ENCODE results near the gene OSER1. TPM values are rescaled to one million over a fixed set of nuclear protein-coding genes. Genes with fewer than 3 reads are reported as not detected.
A peak's percentile ranks its signal among the peaks of the same experiment; 100 is the strongest.

OSER1 gene
- total RNA-seq, 1 donor from 2014 or later = 11.8 TPM

DNA sequence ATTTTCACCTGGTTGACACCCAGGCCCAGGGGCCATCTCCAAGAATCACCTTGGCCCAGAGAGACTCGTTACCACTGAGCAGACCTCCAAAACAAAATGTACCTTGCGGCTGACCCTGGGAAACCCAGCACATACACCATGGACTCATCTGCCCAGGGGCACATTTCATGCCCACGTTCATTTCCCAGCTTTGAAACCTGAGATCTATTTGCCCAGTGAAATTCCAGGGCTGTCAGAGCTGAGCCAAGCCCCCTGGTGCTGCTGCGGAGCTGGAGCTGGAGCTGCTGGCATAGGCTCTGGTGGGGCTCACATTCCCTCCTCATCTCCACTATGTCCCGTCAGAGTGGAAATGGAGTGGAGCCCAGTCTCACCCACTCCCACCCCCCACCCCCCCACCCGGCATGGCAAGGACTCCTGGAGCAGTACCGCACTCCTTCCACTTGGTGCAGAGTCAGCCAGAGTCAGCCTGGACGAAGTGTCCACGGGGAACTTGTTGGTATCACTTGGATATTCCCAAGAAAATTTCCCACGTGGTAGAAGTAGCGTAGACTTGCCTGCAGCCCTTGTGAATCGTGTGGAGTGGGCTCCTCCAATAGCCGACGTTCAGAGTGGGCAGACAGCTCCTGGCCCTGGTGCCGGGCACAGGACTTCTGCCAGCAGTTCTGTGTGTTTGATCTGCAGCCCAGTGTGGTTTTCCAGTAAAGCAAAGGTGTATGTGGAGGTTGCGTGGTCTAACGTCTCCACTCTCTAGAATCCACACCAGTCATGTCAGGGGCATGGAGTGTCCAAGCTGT lies 18.1 kb upstream of the OSER1 start:
- ATAC-seq (no peak), DNase-seq (ENCODE audit: low spot score) (no peak)

DNA sequence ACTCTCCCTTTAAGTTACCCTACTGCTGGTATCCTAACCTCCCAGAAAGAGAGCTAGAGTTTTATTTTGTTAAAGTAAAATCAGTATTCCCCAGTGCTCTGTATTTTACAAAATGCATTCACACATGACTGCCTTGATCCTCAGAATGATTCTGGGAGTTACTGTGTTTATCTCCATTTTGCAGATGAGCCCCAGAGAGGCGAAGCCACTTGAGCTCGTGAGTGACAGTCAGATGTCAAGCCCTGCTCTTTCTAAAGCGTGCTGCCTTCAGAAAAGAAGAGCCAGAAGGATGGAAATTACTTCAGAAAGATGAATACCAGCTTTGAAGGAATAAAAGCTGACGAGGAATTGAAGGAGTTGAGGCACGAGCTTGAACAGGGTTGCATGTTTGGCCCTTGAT lies 14.1 kb upstream of the OSER1 start:
- ATAC-seq = no peak

DNA sequence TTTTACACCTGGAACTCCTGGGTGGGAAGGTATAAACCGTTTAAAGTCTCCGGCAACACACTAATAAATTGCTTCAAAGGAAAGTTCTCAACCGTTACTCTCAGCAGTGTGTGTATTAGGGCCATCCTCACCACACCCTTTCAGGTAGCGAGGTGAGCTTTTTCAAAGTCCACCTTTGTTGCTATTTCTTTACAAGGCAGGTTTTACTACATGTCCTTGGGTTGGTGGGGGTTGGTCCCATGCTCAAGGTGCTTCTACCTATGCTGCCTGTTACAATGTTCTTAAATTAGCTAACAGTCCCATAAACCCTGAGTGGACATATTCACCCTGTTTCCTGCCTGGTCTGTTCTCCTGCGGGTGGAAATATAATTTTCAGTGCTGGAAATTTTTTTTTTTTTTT lies 13.2 kb upstream of the OSER1 start:
- ATAC-seq = no peak
- no peak for DNase-seq (ENCODE audit: low spot score)

More for the DNA sequence above, 14.1 kb upstream of the OSER1 start:
- DNase-seq (ENCODE audit: low spot score) = no peak

- ATAC-seq (no peak), DNase-seq (ENCODE audit: low spot score) (no peak)
Measured at GRCh38 chr20:44222633-44223368, 12.2 kb upstream of the OSER1 start.

DNA sequence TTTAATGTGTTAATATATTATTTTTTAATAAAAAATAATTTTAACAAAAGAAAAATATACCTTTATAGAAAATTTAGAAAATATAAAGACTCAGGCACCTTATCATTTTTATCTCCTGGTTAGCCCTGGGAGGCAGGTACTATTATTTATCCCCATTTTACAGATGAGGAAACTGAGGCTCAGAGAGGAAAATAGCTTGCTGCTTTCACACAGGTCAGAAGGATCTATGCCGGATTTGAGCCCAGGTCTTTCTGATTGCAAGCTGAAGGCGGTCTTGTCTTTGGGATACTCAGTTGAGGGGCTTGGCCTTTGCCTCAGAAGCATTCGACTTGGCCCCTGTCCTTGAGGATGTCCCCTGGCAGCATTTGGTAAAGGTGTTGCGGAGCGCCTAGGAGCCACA lies 11.5 kb upstream of the OSER1 start:
- DNase-seq (ENCODE audit: low spot score) (no peak), ATAC-seq (no peak)

DNA sequence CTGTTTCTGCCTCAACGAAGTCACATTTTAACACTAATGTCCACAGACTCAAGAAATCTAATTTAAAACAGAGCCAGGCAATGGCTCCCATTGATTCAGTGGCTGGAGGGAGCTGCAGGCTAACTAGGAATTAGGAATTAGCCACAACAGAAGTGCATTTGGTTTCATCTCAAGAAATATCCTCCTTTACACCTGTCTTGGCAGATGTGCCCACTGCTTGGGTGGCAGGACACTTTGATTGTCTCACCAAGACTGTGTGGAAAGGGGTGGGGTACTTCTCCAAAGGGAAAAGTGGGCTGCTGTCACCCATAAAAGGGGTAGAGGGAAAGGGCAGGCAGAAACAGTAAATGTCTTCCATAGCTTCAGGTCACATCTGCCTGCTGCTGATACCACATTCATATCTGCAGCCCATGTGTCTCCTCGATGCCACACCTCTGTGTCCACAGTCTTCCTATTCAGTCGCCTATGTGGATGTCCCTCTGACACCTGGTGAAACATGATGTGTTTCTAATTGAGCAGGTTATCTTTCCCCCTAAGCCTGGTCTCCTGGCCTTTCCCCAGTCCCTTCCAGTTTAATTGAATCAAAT lies 10.9 kb upstream of the OSER1 start:
- no peak for ATAC-seq
- no peak for DNase-seq (ENCODE audit: low spot score)

GRCh38 chr20:44219791-44220190 lies 9.2 kb upstream of the OSER1 start:
- DNase-seq (ENCODE audit: low spot score) = no peak
- ATAC-seq = no peak

DNA sequence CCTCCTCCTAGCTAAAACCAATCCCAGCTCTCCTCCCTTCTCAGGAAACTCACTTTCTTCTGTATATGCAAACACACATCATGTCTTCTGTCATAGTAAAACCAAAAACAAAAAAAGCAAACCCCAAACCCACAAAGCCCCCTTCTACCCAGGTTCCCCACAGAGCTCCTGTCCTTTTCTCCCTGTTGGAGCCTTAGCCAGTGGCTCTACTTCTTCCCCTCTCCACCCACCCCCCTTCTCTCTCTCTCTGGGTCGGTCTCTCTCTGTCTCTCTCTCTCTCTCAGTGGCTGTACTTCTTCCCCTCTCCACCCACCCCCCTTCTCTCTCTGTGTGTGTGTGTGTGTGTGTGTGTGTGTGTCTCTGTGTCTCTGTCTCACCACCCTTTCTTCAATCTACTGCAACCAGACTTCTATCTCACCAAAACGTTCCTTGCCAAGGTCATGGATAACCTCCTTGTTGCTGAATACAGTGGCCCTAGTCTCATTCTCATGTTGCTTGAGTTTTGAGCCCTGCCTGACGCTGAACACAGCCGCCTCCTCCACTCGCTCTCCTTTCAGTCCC lies 8.7 kb upstream of the OSER1 start:
- DNase-seq (ENCODE audit: low spot score) (no peak), ATAC-seq (no peak)

GRCh38 chr20:44218446-44218845 lies 7.9 kb upstream of the OSER1 start:
- ATAC-seq (no peak), DNase-seq (ENCODE audit: low spot score) (no peak)

GRCh38 chr20:44217342-44218092 lies 6.9 kb upstream of the OSER1 start:
- DNase-seq (ENCODE audit: low spot score) (peak; percentile 73), ATAC-seq (peak; percentile 96)

DNA sequence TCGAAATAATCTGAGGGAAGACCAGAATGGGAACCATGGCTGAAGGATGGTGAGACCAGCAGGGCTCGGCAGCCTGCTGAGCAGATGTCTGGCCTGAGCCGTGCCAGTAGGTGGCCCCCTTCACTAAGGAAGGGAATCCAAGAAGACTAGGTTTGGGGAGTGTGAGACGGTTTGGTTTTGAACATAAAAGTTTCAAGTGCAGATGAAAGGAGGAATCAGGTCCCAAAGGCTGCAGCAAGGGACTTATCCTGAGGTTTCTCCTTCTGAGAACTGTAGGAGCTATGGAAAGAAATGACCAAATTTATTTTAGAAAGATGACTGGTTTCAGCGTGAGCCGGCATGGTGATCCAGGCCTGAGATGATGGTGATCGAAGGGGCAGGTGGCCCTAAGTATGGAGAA lies 4.6 kb upstream of the OSER1 start:
- ATAC-seq (peak; percentile 36), DNase-seq (ENCODE audit: low spot score) (peak; percentile 65)

DNA sequence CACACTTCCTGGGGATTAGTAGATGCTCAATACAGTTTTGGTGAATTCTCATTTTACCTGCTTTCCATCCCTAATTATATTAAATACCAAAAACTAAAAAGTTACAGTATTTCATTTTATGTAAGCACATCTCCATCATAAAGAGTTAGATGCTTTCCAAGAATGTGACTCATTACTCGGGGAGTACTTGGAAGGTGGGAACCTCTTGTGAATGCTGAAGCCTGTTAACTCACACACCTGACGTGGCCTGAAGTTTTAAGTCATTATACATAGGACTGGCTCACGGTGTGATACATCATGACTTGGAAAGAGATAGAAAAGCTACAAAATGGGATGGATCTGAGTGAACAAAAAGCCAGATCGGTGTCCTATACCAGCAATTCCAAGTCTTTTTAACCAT lies 2.2 kb upstream of the OSER1 start:
- ATAC-seq (no peak), DNase-seq (ENCODE audit: low spot score) (no peak)

DNA sequence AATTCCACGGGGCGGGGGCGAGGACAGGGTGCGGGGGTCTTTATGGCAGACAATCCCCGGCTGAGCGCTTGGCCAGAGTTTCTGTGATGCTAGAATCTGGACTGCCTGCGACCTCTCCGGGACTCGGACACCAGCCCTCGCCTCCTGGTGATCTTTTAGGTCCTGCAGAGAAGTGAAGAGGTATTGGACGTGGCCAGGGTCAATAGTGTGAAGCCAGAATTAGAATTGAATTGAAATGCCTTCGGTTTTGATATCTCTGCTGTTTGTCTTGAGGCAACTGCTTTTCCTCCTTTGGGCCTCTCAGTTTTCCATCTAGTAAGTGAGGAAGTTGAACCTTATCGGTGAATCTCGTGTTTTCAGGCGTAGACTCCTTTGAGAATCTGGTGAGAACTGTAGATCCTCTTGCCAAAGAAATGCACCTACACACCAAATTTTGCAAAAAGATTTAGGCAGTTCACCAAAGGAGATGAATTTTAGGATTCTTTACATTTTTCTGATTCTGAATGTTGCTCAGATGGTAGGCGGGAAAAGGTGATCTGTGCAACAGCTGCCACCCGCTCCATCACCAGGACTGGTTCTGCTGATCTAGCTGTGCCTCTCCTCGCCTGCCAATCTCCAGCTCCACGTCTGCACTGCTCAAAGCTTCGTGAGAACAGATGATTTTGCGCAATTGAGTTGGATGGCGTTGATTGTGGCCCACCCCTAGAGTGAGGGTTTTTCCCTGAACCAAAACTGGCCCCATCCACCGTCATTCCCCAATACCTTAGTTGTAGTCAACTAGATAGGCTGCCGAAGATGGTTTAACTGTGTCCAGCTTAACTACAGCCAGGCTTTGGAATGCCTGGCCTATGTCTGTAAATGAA lies 837 bp upstream of the OSER1 start:
- ATAC-seq (no peak), DNase-seq (ENCODE audit: low spot score) (no peak)

GRCh38 chr20:44209686-44210405 lies 725 bp downstream of the OSER1 start:
- ATAC-seq (peak; percentile 5), DNase-seq (ENCODE audit: low spot score) (no peak)

- DNase-seq (ENCODE audit: low spot score) = no peak
- ATAC-seq = no peak
Measured at GRCh38 chr20:44208770-44209169, 1.8 kb downstream of the OSER1 start.

- no peak for ATAC-seq
- DNase-seq (ENCODE audit: low spot score) = no peak
Measured at GRCh38 chr20:44208165-44208564, 2.4 kb downstream of the OSER1 start.

GRCh38 chr20:44207126-44207723 lies 3.3 kb downstream of the OSER1 start:
- no peak for ATAC-seq

DNA sequence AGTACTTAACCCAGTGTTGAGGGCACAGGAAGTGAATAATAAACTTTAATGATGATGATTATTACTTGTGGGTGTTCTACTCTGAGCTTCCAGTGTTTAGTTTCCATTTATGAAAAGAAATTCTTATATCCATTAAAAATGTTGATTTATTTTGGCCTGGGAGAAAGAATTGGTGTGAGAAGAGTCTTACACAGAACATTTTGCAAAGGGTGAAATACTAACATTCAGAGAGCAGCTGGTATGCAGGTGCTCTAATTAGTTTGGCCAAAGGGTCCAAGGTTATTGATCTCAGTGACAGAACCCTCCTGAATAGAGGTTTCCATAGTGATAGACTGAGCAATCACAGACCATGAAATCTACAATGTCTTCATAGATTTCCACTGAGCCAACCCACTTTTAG lies 4.4 kb downstream of the OSER1 start:
- DNase-seq (ENCODE audit: low spot score) (no peak), ATAC-seq (no peak)

More at GRCh38 chr20:44207126-44207723, 3.3 kb downstream of the OSER1 start:
- no peak for DNase-seq (ENCODE audit: low spot score)

DNA sequence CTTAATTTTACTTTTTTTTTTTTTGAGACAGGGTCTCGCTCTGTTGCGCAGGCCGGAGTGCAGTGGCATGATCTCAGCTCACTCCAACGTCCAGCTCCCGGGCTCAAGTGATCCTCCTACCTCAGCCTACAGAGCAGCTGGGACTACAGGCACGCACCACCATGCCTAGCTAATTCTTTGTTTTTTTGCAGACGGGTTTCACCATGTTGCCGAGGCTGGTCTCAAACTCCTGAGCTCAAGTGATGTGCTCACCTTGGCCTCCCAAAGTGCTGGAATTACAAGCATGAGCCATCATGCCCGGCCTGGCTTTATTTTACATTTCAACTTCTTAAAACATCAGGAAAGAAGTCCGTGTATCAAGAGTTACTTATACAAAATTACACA lies 5.7 kb downstream of the OSER1 start:
- ATAC-seq (no peak), DNase-seq (ENCODE audit: low spot score) (no peak)

All from left lobe of liver (tissue), 2 donors.